B cell (primary cell): ENCODE measurements around the gene RAPH1. TPM values are rescaled to one million over a fixed set of nuclear protein-coding genes. Genes with fewer than 3 reads are reported as not detected.

Source experiments
- ATAC-seq: fragments of 200-7000 bp; cut with Tn5 transposase; one replicate; pipeline ENCODE4 v1.10.0; 2021; ENCODE audit warnings: low read depth, mild to moderate bottlenecking, moderate number of reproducible peaks, moderate library complexity
- CTCF ChIA-PET: fragments of 350-600 bp; sonication (Branson Sonifier 250); formaldehyde crosslinking; loops from one replicate; lab custom pipeline; 2021; ENCODE audit warnings: antibody characterized with exemption, inconsistent platforms; lab: Charles Lee
- POLR2A ChIA-PET: fragments of 350-600 bp; sonication (Branson Sonifier 250); formaldehyde crosslinking; loops from one replicate; lab custom pipeline; 2021; ENCODE audit warnings: antibody characterized with exemption; lab: Charles Lee
- DNase-seq: peaks from one replicate; pipeline ENCODE4 v3.0.0; 2013
- H2AFZ ChIP-seq: 2 replicates; pipeline ENCODE4 v1.6.1; 2012; ENCODE audit warnings: mild to moderate bottlenecking, low read depth, low read length; ENCODE audit not compliant: insufficient read depth, poor library complexity, severe bottlenecking
- H3K27ac ChIP-seq, 2 donors: 1 replicate in 1 of 2; 2 replicates in 1 of 2; pipeline ENCODE4 v1.5.1; 2012 to 2013; ENCODE audit warnings: low read length in 2 of 2, mild to moderate bottlenecking in 2 of 2, moderate library complexity in 1 of 2
- H3K27me3 ChIP-seq, 4 experiments: fragments of 200-600 bp in 1 of 4; sonication (generic) in 1 of 4; replicated peaks in 1 of 4; 1 replicate in 2 of 4; 2 replicates in 2 of 4; pipeline versions ENCODE4 v1.6.1 to v1.7.0; 2013 to 2016; ENCODE audit warnings: low read length in 3 of 4, mild to moderate bottlenecking in 2 of 4, mixed read lengths in 1 of 4, moderate library complexity in 1 of 4; ENCODE audit not compliant: insufficient read depth in 4 of 4, control insufficient read depth in 3 of 4; ENCODE audit errors: control extremely low read depth in 1 of 4
- H3K36me3 ChIP-seq, 2 experiments: replicated peaks in 1 of 2; 1 replicate in 1 of 2; 2 replicates in 1 of 2; pipeline versions ENCODE4 v1.6.1 to v1.7.1; 2013; ENCODE audit warnings: low read length in 1 of 2; ENCODE audit not compliant: insufficient read depth in 2 of 2, control insufficient read depth in 1 of 2; ENCODE audit errors: control extremely low read depth in 1 of 2, extremely low read depth in 1 of 2
- H3K4me1 ChIP-seq, 2 donors: fragments of 200-600 bp in 1 of 2; sonication (generic) in 1 of 2; 1 replicate in 1 of 2; 2 replicates in 1 of 2; pipeline versions ENCODE4 v1.5.1 to v1.6.1; 2013 to 2017; ENCODE audit warnings: low read length in 2 of 2; ENCODE audit not compliant: control insufficient read depth in 2 of 2, insufficient read depth in 2 of 2
- H3K4me2 ChIP-seq: replicated peaks from 2 replicates; pipeline ENCODE3; 2012; ENCODE audit warnings: mild to moderate bottlenecking, low read depth, low read length; ENCODE audit not compliant: poor library complexity, severe bottlenecking
- H3K4me3 ChIP-seq, 5 experiments: fragments of 200-600 bp in 1 of 5; sonication (generic) in 1 of 5; 1 replicate in 3 of 5; 2 replicates in 2 of 5; pipeline versions ENCODE4 v1.5.1 to v1.7.0; 2011 to 2016; ENCODE audit warnings: low read length in 4 of 5, mild to moderate bottlenecking in 4 of 5, low read depth in 2 of 5, control low read depth in 1 of 5, moderate library complexity in 1 of 5; ENCODE audit not compliant: insufficient read depth in 1 of 5; ENCODE audit errors: control extremely low read depth in 1 of 5, extremely low read depth in 1 of 5
- H3K79me2 ChIP-seq: fragments of 200-600 bp; sonication (generic); one replicate; pipeline ENCODE4 v1.6.0; 2016; ENCODE audit warnings: low read length; ENCODE audit not compliant: control insufficient read depth, insufficient read depth
- H3K9ac ChIP-seq: fragments of 200-600 bp; sonication (generic); 2 replicates; pipeline ENCODE4 v1.6.1; 2017; ENCODE audit warnings: mild to moderate bottlenecking, low read length, moderate library complexity
- H3K9me3 ChIP-seq, 3 donors: one replicate each; pipeline versions ENCODE4 v1.6.1 to v1.7.1; 2013; ENCODE audit warnings: low read length in 2 of 3; ENCODE audit not compliant: control insufficient read depth in 2 of 3, insufficient read depth in 1 of 3; ENCODE audit errors: control extremely low read depth in 1 of 3
- H4K20me1 ChIP-seq: 2 replicates; pipeline ENCODE4 v1.6.0; 2012; ENCODE audit warnings: mild to moderate bottlenecking, low read length; ENCODE audit not compliant: insufficient read depth, control insufficient read depth, poor library complexity, severe bottlenecking
- H3K27ac Mint-ChIP-seq: one replicate; pipeline ENCODE4 v1.8.0; 2021; ENCODE audit warnings: mixed read lengths
- H3K27me3 Mint-ChIP-seq: one replicate; pipeline ENCODE4 v1.8.0; 2021; ENCODE audit warnings: mixed read lengths
- H3K4me1 Mint-ChIP-seq: one replicate; pipeline ENCODE4 v1.8.0; 2021; ENCODE audit warnings: mixed read lengths
- H3K4me3 Mint-ChIP-seq: one replicate; pipeline ENCODE4 v1.8.0; 2021; ENCODE audit warnings: mixed read lengths
- H3K9me3 Mint-ChIP-seq: one replicate; pipeline ENCODE4 v1.8.0; 2022; ENCODE audit warnings: mixed read lengths; ENCODE audit not compliant: insufficient read depth
- CTCF ChIP-seq: fragments of 200-600 bp; IDR thresholded peaks from one replicate; pipeline ENCODE4 v1.8.0; 2022; ENCODE audit warnings: antibody characterized with exemption, mild to moderate bottlenecking
- EZH2 ChIP-seq: IDR thresholded peaks from 2 replicates; pipeline ENCODE4 v1.6.1; 2012; ENCODE audit warnings: borderline replicate concordance, low read depth, mild to moderate bottlenecking, moderate library complexity, low read length; ENCODE audit not compliant: insufficient read depth, poor library complexity, severe bottlenecking
- WGBS: methylation state at CpG from one replicate; pipeline ENCODE4 v1.1.5; 2013; ENCODE audit warnings: missing lambda C conversion rate; ENCODE audit not compliant: insufficient coverage; 5-methylcytosine and 5-hydroxymethylcytosine counted together
- intact Hi-C: fragments of 100-400 bp; cut with micrococcal nuclease; formaldehyde crosslinking; loops from one replicate; pipeline ENCODE4 v1.10.0; 2022
- polyA plus RNA-seq: library from polyadenylated mRNA; depleted of rRNA; stranded (reverse); fragments of >200 nt; gene quantifications from 2 replicates; pipeline ENCODE4 v1.2.3, GENCODE V29; 2012
- total RNA-seq, 2 donors: library from RNA; stranded (reverse); fragments of 120-200 nt in 1 of 2; gene quantifications; 1 replicate in 1 of 2; 2 replicates in 1 of 2; pipeline versions ENCODE4 v1.2.3 to v1.2.4, GENCODE V29; 2013 to 2022

Gene RAPH1
- total and polyA plus RNA-seq, 2 donors (not counting 1 experiment from before 2014, with no cell fraction given), result 0.13 TPM; not detected in 1

DNA sequence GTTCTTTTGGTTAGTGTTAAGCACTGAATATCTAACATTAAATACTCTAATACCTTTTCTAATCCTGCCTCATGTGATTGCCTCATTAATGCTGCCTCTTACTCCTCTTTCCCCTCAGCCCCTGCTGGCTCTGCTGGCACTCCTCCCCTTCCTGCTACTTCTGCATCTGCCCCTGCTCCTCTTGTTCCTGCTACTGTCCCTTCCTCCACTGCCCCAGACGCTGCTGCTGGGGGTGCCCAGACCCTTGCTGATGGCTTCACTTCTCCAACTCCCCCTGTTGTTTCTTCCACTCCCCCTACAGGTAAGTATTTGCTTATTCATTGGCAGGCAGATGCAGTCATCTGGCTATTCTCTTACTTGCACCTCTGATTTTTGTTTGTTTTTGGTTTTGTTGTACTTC, 138.4 kb downstream of the RAPH1 start:
- no peaks in the 10 kb centered on the region for H3K9me3 ChIP-seq
- no peak for DNase-seq
- ChIA-PET POLR2A (no interaction called here), CTCF (no interaction called here)
- no peak overlapping the region for H2AFZ ChIP-seq
- Mint-ChIP-seq H3K27me3 (no peaks in the 10 kb centered on the region), H3K4me1 (no peaks in the 10 kb centered on the region), H3K4me3 (no peak overlapping the region), H3K9me3 (no peaks in the 10 kb centered on the region), H3K27ac (no peak overlapping the region)
- H3K4me1 ChIP-seq, result no peaks in the 10 kb centered on the region
- H4K20me1 ChIP-seq, result no peaks in the 10 kb centered on the region
- H3K79me2 ChIP-seq, result no peaks in the 10 kb centered on the region
- ATAC-seq, result no peak
- H3K4me2 ChIP-seq, result no peak overlapping the region
- H3K27ac ChIP-seq, result no peak overlapping the region
- H3K36me3 ChIP-seq, result no peaks in the 10 kb centered on the region
- H3K4me3 ChIP-seq, result no peak overlapping the region
- no peak overlapping the region for H3K9ac ChIP-seq
- no peaks in the 10 kb centered on the region for H3K27me3 ChIP-seq
- 100% methylated on average over 1 of the region's 1 CpG for WGBS
- intact Hi-C loops, result no loop called here
- TF ChIP-seq EZH2 (no peak), CTCF (no peak)

- H3K27me3 ChIP-seq, result no peaks in the 10 kb centered on the region
- H3K79me2 ChIP-seq, result no peaks in the 10 kb centered on the region
- Mint-ChIP-seq H3K9me3 (no peaks in the 10 kb centered on the region), H3K27ac (no peak overlapping the region), H3K27me3 (no peaks in the 10 kb centered on the region), H3K4me1 (no peaks in the 10 kb centered on the region), H3K4me3 (no peak overlapping the region)
- H3K9ac ChIP-seq, result no peak overlapping the region
- intact Hi-C loops, result no loop called here
- H3K27ac ChIP-seq, result no peak overlapping the region
- CTCF ChIA-PET, result no interaction called here
- DNase-seq (no peak), ATAC-seq (no peak)
- H3K4me3 ChIP-seq, result no peak overlapping the region
- H4K20me1 ChIP-seq, result no peaks in the 10 kb centered on the region
- TF ChIP-seq CTCF, result no peak
- no peak for TF ChIP-seq EZH2
- H3K36me3 ChIP-seq, result no peaks in the 10 kb centered on the region
- no CpG with 5 or more reads among the region's 2 CpGs for WGBS
- no peaks in the 10 kb centered on the region for H3K4me1 ChIP-seq
- no peaks in the 10 kb centered on the region for H3K9me3 ChIP-seq
- H2AFZ ChIP-seq, result no peak overlapping the region
- POLR2A ChIA-PET, result no interaction called here
- H3K4me2 ChIP-seq, result no peak overlapping the region
Observed at GRCh38 chr2:203395858-203396257, 139.2 kb downstream of the RAPH1 start.
